MG63 (cell line): ENCODE results near the gene HMGB2. TPM values are rescaled to one million over a fixed set of nuclear protein-coding genes. Genes with fewer than 3 reads are reported as not detected.

Source experiments
- DNase-seq: peaks from one replicate; pipeline ENCODE4 v3.0.0-alpha.2; 2020
- H3K27me3 ChIP-seq: fragments of 250-450 bp; sonication (Bioruptor Pico); 2 replicates; pipeline ENCODE4 v1.5.1; 2020; ENCODE audit warnings: mild to moderate bottlenecking, moderate library complexity
- H3K36me3 ChIP-seq: fragments of 250-450 bp; sonication (Bioruptor Pico); 2 replicates; pipeline ENCODE4 v1.5.1; 2020; ENCODE audit warnings: mild to moderate bottlenecking, moderate library complexity
- H3K4me3 ChIP-seq: fragments of 250-450 bp; sonication (Bioruptor Pico); 2 replicates; pipeline ENCODE4 v1.5.1; 2020; ENCODE audit warnings: mild to moderate bottlenecking, moderate library complexity
- H3K9me3 ChIP-seq: fragments of 250-450 bp; sonication (Bioruptor Pico); 2 replicates; pipeline ENCODE4 v1.5.1; 2020; ENCODE audit warnings: mild to moderate bottlenecking, moderate library complexity
- total RNA-seq: library from RNA; depleted of rRNA; stranded (reverse); fragments of >200 nt; shearing (Covaris generic); gene quantifications from 2 replicates; pipeline ENCODE4 v1.2.3, GENCODE V29; 2014; ENCODE audit warnings: low replicate concordance

HMGB2 gene
- total RNA-seq, 1 experiment from 2014 or later: 244 TPM

- Histone ChIP-seq H3K9me3 (no peaks in the 10 kb centered on the region), H3K36me3 (peaks cover 6% of the 10 kb centered on the region), H3K27me3 (no peaks in the 10 kb centered on the region), H3K4me3 (no peak overlapping the region)
- no peak for DNase-seq
Observed at GRCh38 chr4:173314715-173315114, 19.4 kb downstream of the HMGB2 start.

- Histone ChIP-seq H3K4me3 (no peak overlapping the region), H3K9me3 (no peaks in the 10 kb centered on the region), H3K36me3 (peaks cover 6% of the 10 kb centered on the region), H3K27me3 (no peaks in the 10 kb centered on the region)
- no peak for DNase-seq
Observed at GRCh38 chr4:173311368-173311767, 22.8 kb downstream of the HMGB2 start.

- no peaks in the 10 kb centered on the region for H3K27me3 ChIP-seq
- DNase-seq: no peak
- H3K9me3 ChIP-seq: no peaks in the 10 kb centered on the region; the same call in 1 of the 2 replicates
- H3K36me3 ChIP-seq: peaks cover 21% of the 10 kb centered on the region
- no peak overlapping the region for H3K4me3 ChIP-seq
Observed at GRCh38 chr4:173307778-173308177, 26.4 kb downstream of the HMGB2 start.

GRCh38 chr4:173301518-173302201 is 32.5 kb downstream of the HMGB2 start:
- Histone ChIP-seq H3K36me3 (peaks cover 14% of the 10 kb centered on the region), H3K27me3 (no peaks in the 10 kb centered on the region), H3K9me3 (no peaks in the 10 kb centered on the region; the same call in 1 of the 2 replicates), H3K4me3 (no peak overlapping the region)
- DNase-seq: peak; percentile 4

GRCh38 chr4:173294444-173294843 is 39.7 kb downstream of the HMGB2 start:
- no peak overlapping the region for H3K4me3 ChIP-seq
- H3K36me3 ChIP-seq: 0 out of 2 replicates have a peak, but pooled peaks cover 3% of the 10 kb centered on the region
- H3K27me3 ChIP-seq: no peaks in the 10 kb centered on the region
- no peaks in the 10 kb centered on the region for H3K9me3 ChIP-seq
- no peak for DNase-seq

- DNase-seq: no peak
- H3K36me3 ChIP-seq: 0 out of 2 replicates have a peak, but pooled peaks cover 3% of the 10 kb centered on the region
- H3K4me3 ChIP-seq: no peak overlapping the region
- no peaks in the 10 kb centered on the region for H3K9me3 ChIP-seq
- no peaks in the 10 kb centered on the region for H3K27me3 ChIP-seq
Observed at GRCh38 chr4:173293663-173294062, 40.5 kb downstream of the HMGB2 start.

- Histone ChIP-seq H3K36me3 (0 out of 2 replicates have a peak, but pooled peaks cover 3% of the 10 kb centered on the region), H3K9me3 (0 out of 2 replicates have a peak, but pooled peaks cover 1% of the 10 kb centered on the region), H3K4me3 (no peak overlapping the region), H3K27me3 (no peaks in the 10 kb centered on the region)
- DNase-seq: no peak
Observed at GRCh38 chr4:173291899-173292298, 42.3 kb downstream of the HMGB2 start.

GRCh38 chr4:173289353-173289727 is 44.8 kb downstream of the HMGB2 start:
- peaks cover 6% of the 10 kb centered on the region; the same call in 1 of the 2 replicates for H3K36me3 ChIP-seq
- H3K27me3 ChIP-seq: no peaks in the 10 kb centered on the region
- DNase-seq: no peak
- H3K9me3 ChIP-seq: peaks cover 19% of the 10 kb centered on the region
- H3K4me3 ChIP-seq: no peak overlapping the region

- Histone ChIP-seq H3K9me3 (peaks cover 24% of the 10 kb centered on the region), H3K27me3 (no peaks in the 10 kb centered on the region), H3K36me3 (peaks cover 6% of the 10 kb centered on the region; the same call in 1 of the 2 replicates), H3K4me3 (no peak overlapping the region)
- no peak for DNase-seq
Observed at GRCh38 chr4:173288698-173289352, 45.3 kb downstream of the HMGB2 start.

GRCh38 chr4:173288296-173288695 is 45.9 kb downstream of the HMGB2 start:
- Histone ChIP-seq H3K27me3 (no peaks in the 10 kb centered on the region), H3K36me3 (peaks cover 6% of the 10 kb centered on the region; the same call in 1 of the 2 replicates), H3K4me3 (no peak overlapping the region), H3K9me3 (peaks cover 25% of the 10 kb centered on the region)
- peak; percentile 9 for DNase-seq

GRCh38 chr4:173287486-173287885 is 46.7 kb downstream of the HMGB2 start:
- H3K36me3 ChIP-seq: peaks cover 6% of the 10 kb centered on the region; the same call in 1 of the 2 replicates
- H3K27me3 ChIP-seq: no peaks in the 10 kb centered on the region
- no peak for DNase-seq
- H3K9me3 ChIP-seq: peaks cover 25% of the 10 kb centered on the region
- no peak overlapping the region for H3K4me3 ChIP-seq

GRCh38 chr4:173284463-173284862 is 49.7 kb downstream of the HMGB2 start:
- Histone ChIP-seq H3K4me3 (no peak overlapping the region), H3K27me3 (no peaks in the 10 kb centered on the region), H3K36me3 (peaks cover 6% of the 10 kb centered on the region; the same call in 1 of the 2 replicates), H3K9me3 (peaks cover 25% of the 10 kb centered on the region)
- DNase-seq: no peak

- Histone ChIP-seq H3K27me3 (no peaks in the 10 kb centered on the region), H3K36me3 (peaks cover 6% of the 10 kb centered on the region; the same call in 1 of the 2 replicates), H3K9me3 (peaks cover 25% of the 10 kb centered on the region), H3K4me3 (no peak overlapping the region)
- no peak for DNase-seq
Observed at GRCh38 chr4:173282626-173283025, 51.5 kb downstream of the HMGB2 start.

- Histone ChIP-seq H3K36me3 (peaks cover 6% of the 10 kb centered on the region; the same call in 1 of the 2 replicates), H3K9me3 (peaks cover 25% of the 10 kb centered on the region), H3K4me3 (no peak overlapping the region), H3K27me3 (no peaks in the 10 kb centered on the region)
- no peak for DNase-seq
Observed at GRCh38 chr4:173282256-173282562, 51.9 kb downstream of the HMGB2 start.

GRCh38 chr4:173281406-173282255 is 52.5 kb downstream of the HMGB2 start:
- H3K27me3 ChIP-seq: no peaks in the 10 kb centered on the region
- H3K9me3 ChIP-seq: peaks cover 21% of the 10 kb centered on the region
- H3K4me3 ChIP-seq: no peak overlapping the region
- H3K36me3 ChIP-seq: peaks cover 6% of the 10 kb centered on the region; the same call in 1 of the 2 replicates
- no peak for DNase-seq
